Choroid plexus epithelial cell (primary cell): Measurements from ENCODE around the gene PEX5L.

Experiments
- DNase-seq: peaks from one replicate; pipeline ENCODE4 v3.0.0-alpha.2; 2010; ENCODE audit warnings: low read depth
- H3K4me3 ChIP-seq: 2 replicates; pipeline ENCODE4 v1.5.1; 2011; ENCODE audit warnings: low read depth, mild to moderate bottlenecking, control low read depth, low read length, moderate library complexity
- CTCF ChIP-seq: conservative IDR thresholded peaks from 2 replicates; pipeline ENCODE4 v1.5.1; 2011; ENCODE audit warnings: low read depth, mild to moderate bottlenecking, control low read depth, inconsistent platforms, low read length, moderate library complexity

PEX5L gene

GRCh38 chr3:180048840-180049239, 12.1 kb upstream of the PEX5L start:
- peak; percentile 8 for DNase-seq
- no peak for TF ChIP-seq CTCF
- H3K4me3 ChIP-seq = no peak overlapping the region

GRCh38 chr3:180048103-180048502, 11.4 kb upstream of the PEX5L start:
- TF ChIP-seq CTCF = no peak
- no peak for DNase-seq
- no peak overlapping the region for H3K4me3 ChIP-seq

- H3K4me3 ChIP-seq = no peak overlapping the region
- DNase-seq = no peak
- no peak for TF ChIP-seq CTCF
Measured at GRCh38 chr3:180040966-180041365, 4.2 kb upstream of the PEX5L start.

GRCh38 chr3:180036092-180036670, 556 bp downstream of the PEX5L start:
- no peak for TF ChIP-seq CTCF
- DNase-seq = no peak
- no peak overlapping the region for H3K4me3 ChIP-seq

GRCh38 chr3:180026997-180027396, 9.7 kb downstream of the PEX5L start:
- TF ChIP-seq CTCF = no peak
- no peak overlapping the region for H3K4me3 ChIP-seq
- no peak for DNase-seq

- H3K4me3 ChIP-seq = no peak overlapping the region
- no peak for DNase-seq
- no peak for TF ChIP-seq CTCF
Measured at GRCh38 chr3:180018543-180018942, 18.2 kb downstream of the PEX5L start.

GRCh38 chr3:180017846-180018245, 18.9 kb downstream of the PEX5L start:
- H3K4me3 ChIP-seq = no peak overlapping the region
- no peak for DNase-seq
- TF ChIP-seq CTCF = no peak
